GM19240 (cell line): Measurements from ENCODE around the gene SNN.

Experiments
- DNase-seq: peaks from one replicate; pipeline ENCODE4 v3.0.0; 2011; ENCODE audit warnings: low spot score; ENCODE audit not compliant: insufficient read length

Gene SNN

GRCh38 chr16:11667824-11668622 lies at the start of gene SNN:
Gene SNN, plus strand, starts transcription at chr16:11668455. Its CDS starts 7,605 bp downstream, at chr16:11676060.
- DNase-seq = peak; percentile 93

- no peak for DNase-seq
Observed at GRCh38 chr16:11619327-11619851, 48.9 kb upstream of the SNN start.

GRCh38 chr16:11620243-11621003 lies 47.8 kb upstream of the SNN start:
- DNase-seq = no peak

- no peak for DNase-seq
Observed at GRCh38 chr16:11621539-11621919, 46.7 kb upstream of the SNN start.

GRCh38 chr16:11621920-11622651 lies 46.2 kb upstream of the SNN start:
- no peak for DNase-seq

GRCh38 chr16:11624205-11624604 lies 44.0 kb upstream of the SNN start:
- no peak for DNase-seq

GRCh38 chr16:11624636-11625607 lies 43.3 kb upstream of the SNN start:
- DNase-seq = no peak

GRCh38 chr16:11625769-11626168 lies 42.5 kb upstream of the SNN start:
- no peak for DNase-seq

- DNase-seq = no peak
Observed at GRCh38 chr16:11626657-11627291, 41.5 kb upstream of the SNN start.

- no peak for DNase-seq
Observed at GRCh38 chr16:11627292-11627663, 41.0 kb upstream of the SNN start.

- DNase-seq = no peak
Observed at GRCh38 chr16:11627822-11628457, 40.3 kb upstream of the SNN start.

GRCh38 chr16:11629071-11630030 lies 38.9 kb upstream of the SNN start:
- no peak for DNase-seq

GRCh38 chr16:11630046-11630767 lies 38.0 kb upstream of the SNN start:
- DNase-seq = no peak

- DNase-seq = no peak
Observed at GRCh38 chr16:11630768-11631056, 37.5 kb upstream of the SNN start.

GRCh38 chr16:11631214-11631613 lies 37.0 kb upstream of the SNN start:
- DNase-seq = no peak

- no peak for DNase-seq
Observed at GRCh38 chr16:11632455-11632939, 35.8 kb upstream of the SNN start.

- no peak for DNase-seq
Observed at GRCh38 chr16:11633113-11633512, 35.1 kb upstream of the SNN start.

GRCh38 chr16:11634312-11634711 lies 33.9 kb upstream of the SNN start:
- no peak for DNase-seq
